ENCODE results near the gene THSD4. TPM values are rescaled to one million over a fixed set of nuclear protein-coding genes. Genes with fewer than 3 reads are reported as not detected.
"Not testable (repeated sequence)": the region's sequence is repeated elsewhere in the genome, so short reads cannot be mapped to it uniquely, and the experiment has no call there.

Gene THSD4
- total RNA-seq, 4 donors from 2014 or later = 2.7 to 49.2 (median 15.8) TPM

- no peak for TF ChIP-seq CTCF (IDR thresholded peaks at IDR 0.05)
- ATAC-seq (ENCODE audit: low FRiP score) = no peak
- no peak for DNase-seq (ENCODE audit: low spot score)
Measured at GRCh38 chr15:71366926-71367325, 251.7 kb downstream of the THSD4 start.

- ATAC-seq (ENCODE audit: low FRiP score); DNase-seq (ENCODE audit: low spot score): not testable (repeated sequence)
Measured at GRCh38 chr15:71367737-71368136, 252.5 kb downstream of the THSD4 start.

GRCh38 chr15:71372769-71373168, 257.5 kb downstream of the THSD4 start:
- DNase-seq (ENCODE audit: low spot score); ATAC-seq (ENCODE audit: low FRiP score): not testable (repeated sequence)

GRCh38 chr15:71373917-71374316, 258.6 kb downstream of the THSD4 start:
- no peak for TF ChIP-seq CTCF (IDR thresholded peaks at IDR 0.05)
- ATAC-seq (ENCODE audit: low FRiP score) (no peak), DNase-seq (ENCODE audit: low spot score) (no peak)

GRCh38 chr15:71374607-71375352, 259.5 kb downstream of the THSD4 start:
- ATAC-seq (ENCODE audit: low FRiP score) (peak; percentile 70), DNase-seq (ENCODE audit: low spot score) (no peak)
- TF ChIP-seq CTCF (IDR thresholded peaks at IDR 0.05) = no peak

- TF ChIP-seq CTCF (IDR thresholded peaks at IDR 0.05) = no peak
- DNase-seq (ENCODE audit: low spot score) (no peak), ATAC-seq (ENCODE audit: low FRiP score) (peak; percentile 19)
Measured at GRCh38 chr15:71375934-71376333, 260.7 kb downstream of the THSD4 start.

- DNase-seq (ENCODE audit: low spot score) = no peak
- TF ChIP-seq CTCF (IDR thresholded peaks at IDR 0.05) = no peak
- ATAC-seq (ENCODE audit: low FRiP score) = no peak
Measured at GRCh38 chr15:71379893-71380292, 264.6 kb downstream of the THSD4 start.

- no peak for ATAC-seq (ENCODE audit: low FRiP score)
- no peak for TF ChIP-seq CTCF (IDR thresholded peaks at IDR 0.05)
- no peak for DNase-seq (ENCODE audit: low spot score)
Measured at GRCh38 chr15:71380345-71380744, 265.1 kb downstream of the THSD4 start.
